ENCODE data around the gene C14orf132. TPM values are rescaled to one million over a fixed set of nuclear protein-coding genes. Genes with fewer than 3 reads are reported as not detected.
A peak's percentile ranks its signal among the peaks of the same experiment; 100 is the strongest.

Gene C14orf132
- total RNA-seq: 10 to 100 TPM; 28.3 to 78.3 (median 59.2) TPM

DNA sequence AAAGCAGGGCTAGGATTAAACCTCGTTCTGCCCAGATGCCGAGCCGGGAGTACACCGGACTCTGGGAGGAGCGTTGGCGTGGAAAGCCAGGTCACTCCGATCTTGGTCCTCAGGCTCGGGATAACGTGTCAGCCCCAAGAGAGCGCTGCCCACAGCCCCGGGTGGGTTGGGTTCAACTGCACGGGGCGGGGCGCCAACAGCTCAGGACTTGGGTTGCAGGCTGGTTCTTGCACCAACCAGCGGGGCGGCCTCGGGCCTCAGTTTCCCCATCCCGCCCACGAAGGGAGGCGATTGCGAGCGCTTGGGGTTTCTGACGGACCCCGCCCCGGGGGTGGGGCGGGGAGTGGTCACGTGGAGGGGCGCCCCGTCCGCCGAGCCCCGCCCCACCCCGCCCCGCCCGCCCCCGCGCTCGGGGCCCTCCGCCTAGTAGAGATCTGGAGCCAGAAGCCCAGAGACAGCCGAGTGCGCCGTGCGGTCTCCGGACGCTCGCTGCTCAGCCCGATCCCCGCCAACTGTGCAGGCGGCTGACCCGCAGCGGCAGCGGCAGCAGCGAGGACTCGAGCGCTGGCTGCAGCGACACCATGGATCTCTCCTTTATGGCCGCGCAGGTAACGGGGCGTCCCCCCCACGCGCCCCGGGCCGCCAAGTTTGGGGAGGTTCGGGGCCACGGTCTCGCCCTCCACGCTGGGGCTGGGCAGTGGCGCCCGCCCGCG lies at the start of gene C14orf132:
Gene C14orf132, plus strand, starts transcription at position 443 of the 713 bp plus-strand sequence. Its CDS starts 139 bp downstream, at position 582.
- 0% methylated on average over 24 of the region's 72 CpGs for WGBS
- Histone ChIP-seq H3K27ac (replicated peaks in 1 of 4) (peak within 1 kb of the TSS; percentile 90 to 93 (median 90)), H3K4me3 (peak within 1 kb of the TSS; percentile 70 to 90 (median 83)), H3K27me3 (no peaks in the 10 kb centered on the region), H3K36me3 (no peaks in the 10 kb centered on the region), H3K9me3 (no peaks in the 10 kb centered on the region), H3K4me1 (peaks cover 9 to 61% (median 48%) of the 10 kb centered on the region in 4 donors)
- intact Hi-C loops (cut with DNase I): no loop called here
- TF ChIP-seq EP300 (IDR thresholded peaks at IDR 0.05): no peak
- peak; percentile 25 for TF ChIP-seq POLR2A (IDR thresholded peaks at IDR 0.05; ENCODE audit: low read depth)
- peak; percentile 85 to 94 for TF ChIP-seq POLR2AphosphoS5 (IDR thresholded peaks at IDR 0.05)
- no peak for TF ChIP-seq CTCF (IDR thresholded peaks at IDR 0.05)
- DNase-seq (ENCODE audit: extremely low spot score): no peak

DNA sequence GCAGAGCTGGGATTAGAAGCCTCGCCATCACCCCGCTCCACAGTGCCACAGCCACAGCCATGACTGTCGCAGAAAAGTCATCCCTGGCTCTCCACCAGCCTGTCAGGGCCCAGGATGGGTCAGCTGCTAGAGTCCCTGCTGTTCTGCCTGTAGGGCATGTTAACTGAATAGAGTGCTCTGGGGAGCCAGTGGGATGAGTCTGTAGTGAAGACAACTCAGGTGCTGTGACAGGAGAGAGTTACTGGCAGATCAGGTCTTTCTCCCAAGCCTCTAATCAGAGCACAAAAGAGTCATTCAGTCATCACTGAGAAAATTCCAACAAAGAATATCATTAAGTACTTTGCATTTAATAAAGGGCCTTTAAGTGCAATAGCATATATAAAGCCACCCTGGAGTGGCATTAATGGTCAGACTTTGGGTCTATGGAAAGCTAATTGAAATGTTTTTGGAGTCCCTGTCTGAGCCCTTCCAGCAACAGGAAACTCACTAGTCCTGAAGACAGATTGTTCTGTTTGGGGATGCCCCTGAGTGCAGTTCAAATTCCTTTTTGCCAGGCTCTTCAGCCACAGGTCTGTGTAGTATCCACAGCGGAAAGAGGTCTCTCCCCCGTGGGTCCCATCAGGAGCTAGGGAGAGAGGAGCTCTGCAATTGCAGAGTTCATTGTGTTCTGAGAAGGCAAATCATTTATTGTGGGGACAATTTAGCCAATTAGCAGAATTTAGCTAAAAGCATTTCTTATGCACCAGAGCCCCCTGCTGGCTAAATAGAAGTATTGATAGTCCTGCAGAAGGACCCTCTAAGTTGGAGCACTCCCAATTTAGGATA lies 45.2 kb upstream of the C14orf132 start:
- Histone ChIP-seq H3K4me3 (no peak overlapping the region), H3K4me1 (no peaks in the 10 kb centered on the region), H3K27ac (replicated peaks in 1 of 4) (no peak overlapping the region), H3K9me3 (peaks cover 0 to 22% (median 14%) of the 10 kb centered on the region in 4 donors), H3K36me3 (no peaks in the 10 kb centered on the region), H3K27me3 (peaks cover 0 to 25% (median 3%) of the 10 kb centered on the region in 4 donors)
- no peak for DNase-seq (ENCODE audit: extremely low spot score)
- 46% methylated on average over 4 of the region's 5 CpGs for WGBS
- TF ChIP-seq CTCF (IDR thresholded peaks at IDR 0.05): peak; percentile 72 to 81 (median 81)
- TF ChIP-seq POLR2AphosphoS5 (IDR thresholded peaks at IDR 0.05): no peak
- intact Hi-C loops (cut with DNase I): loop anchor here (2.0 to 10.0 kb wide), 2 partner anchors 431 to 559 kb away; no protein-coding TSS in a partner anchor

- TF ChIP-seq EP300 (IDR thresholded peaks at IDR 0.05): no peak
- TF ChIP-seq CTCF (IDR thresholded peaks at IDR 0.05): no peak
- TF ChIP-seq POLR2A (IDR thresholded peaks at IDR 0.05; ENCODE audit: low read depth): no peak
- Histone ChIP-seq H3K27me3 (peaks cover 0 to 24% (median 3%) of the 10 kb centered on the region in 4 donors), H3K4me1 (no peaks in the 10 kb centered on the region), H3K36me3 (no peaks in the 10 kb centered on the region), H3K27ac (replicated peaks in 1 of 4) (no peak overlapping the region), H3K4me3 (no peak overlapping the region), H3K9me3 (peaks cover 0 to 22% (median 14%) of the 10 kb centered on the region in 4 donors)
- no peak for DNase-seq (ENCODE audit: extremely low spot score)
- WGBS: 22% methylated on average over 3 of the region's 3 CpGs
- intact Hi-C loops (cut with DNase I): loop anchor here (2.0 to 10.0 kb wide), 2 partner anchors 432 to 560 kb away; no protein-coding TSS in a partner anchor
These were observed 44.6 kb upstream of the C14orf132 start for GRCh38 chr14:95994593-95994928.

GRCh38 chr14:95998656-95999055 lies 40.5 kb upstream of the C14orf132 start:
- intact Hi-C loops (cut with DNase I): loop anchor here (2.0 to 10.0 kb wide), 3 partner anchors 100 to 564 kb away; no protein-coding TSS in a partner anchor
- no peak overlapping the region for H3K4me3 ChIP-seq
- H3K9me3 ChIP-seq: peaks cover 0 to 7% (median 3%) of the 10 kb centered on the region in 4 donors
- 18% methylated on average over 1 of the region's 1 CpG for WGBS
- peak; percentile 45 to 51 (median 50) for TF ChIP-seq CTCF (IDR thresholded peaks at IDR 0.05)
- no peak for TF ChIP-seq EP300 (IDR thresholded peaks at IDR 0.05)
- H3K27ac ChIP-seq (replicated peaks in 1 of 4): no peak overlapping the region
- H3K36me3 ChIP-seq: no peaks in the 10 kb centered on the region
- no peaks in the 10 kb centered on the region for H3K4me1 ChIP-seq
- H3K27me3 ChIP-seq: peaks cover 0 to 36% (median 0%) of the 10 kb centered on the region in 4 donors
- no peak for DNase-seq (ENCODE audit: extremely low spot score)

All from esophagus muscularis mucosa (tissue), 4 donors.